Lung (tissue), 12 donors: Measurements from ENCODE around the gene CNIH3. TPM values are rescaled to one million over a fixed set of nuclear protein-coding genes. Genes with fewer than 3 reads are reported as not detected.
A peak's percentile ranks its signal among the peaks of the same experiment; 100 is the strongest.

Experiments used
- ATAC-seq: fragments of 200-7000 bp; cut with Tn5 transposase; one replicate; pipeline ENCODE4 v1.9.1; 2020; ENCODE audit warnings: moderate number of reproducible peaks; ENCODE audit not compliant: insufficient read depth, low FRiP score
- DNase-seq, 3 donors: peaks; one replicate each; pipeline ENCODE4 v3.0.0-alpha.2; 2013 to 2017
- H3K27ac ChIP-seq, 2 donors: one replicate each; pipeline ENCODE4 v1.5.1; 2013; ENCODE audit warnings: mild to moderate bottlenecking in 2 of 2, moderate library complexity in 2 of 2, control low read depth in 1 of 2, inconsistent platforms in 1 of 2, low read depth in 1 of 2, low read length in 1 of 2
- H3K27me3 ChIP-seq, 3 donors: one replicate each; pipeline ENCODE4 v1.5.1; 2013; ENCODE audit warnings: low read length in 2 of 3; ENCODE audit not compliant: control insufficient read depth in 3 of 3, insufficient read depth in 3 of 3
- H3K36me3 ChIP-seq, 4 donors: one replicate each; pipeline ENCODE4 v1.5.1; 2013; ENCODE audit warnings: low read length in 4 of 4, mild to moderate bottlenecking in 1 of 4, moderate library complexity in 1 of 4; ENCODE audit not compliant: control insufficient read depth in 4 of 4, insufficient read depth in 4 of 4
- H3K4me1 ChIP-seq, 5 donors: one replicate each; pipeline ENCODE4 v1.5.1; 2013; ENCODE audit warnings: low read length in 5 of 5, mild to moderate bottlenecking in 2 of 5, moderate library complexity in 1 of 5; ENCODE audit not compliant: control insufficient read depth in 5 of 5, insufficient read depth in 5 of 5
- H3K4me3 ChIP-seq: one replicate; pipeline ENCODE4 v1.5.1; 2013; ENCODE audit warnings: mild to moderate bottlenecking, control low read depth, moderate library complexity
- H3K9ac ChIP-seq, 2 donors: one replicate each; pipeline ENCODE4 v1.5.1; 2013; ENCODE audit warnings: low read length in 2 of 2, control low read depth in 1 of 2; ENCODE audit not compliant: insufficient read depth in 1 of 2
- H3K9me3 ChIP-seq, 4 donors: one replicate each; pipeline ENCODE4 v1.5.1; 2013; ENCODE audit warnings: low read length in 3 of 4, mild to moderate bottlenecking in 1 of 4, moderate library complexity in 1 of 4; ENCODE audit not compliant: control insufficient read depth in 4 of 4, insufficient read depth in 3 of 4
- CTCF ChIP-seq: IDR thresholded peaks from 2 replicates; pipeline ENCODE4 v1.5.1; 2012; ENCODE audit warnings: mild to moderate bottlenecking; ENCODE audit errors: control extremely low read depth, extremely low read depth
- WGBS, 2 donors: extraction: QIAGEN DNeasy Blood & Tissue Kit; methylation state at CpG; one replicate each; pipeline ENCODE4 v1.1.7; 2013; 5-methylcytosine and 5-hydroxymethylcytosine counted together
- polyA plus RNA-seq, 2 donors: library from polyadenylated mRNA; stranded (reverse); fragments of 200-250 nt; gene quantifications; one replicate each; pipeline ENCODE4 v1.2.1, GENCODE V29; 2013
- total RNA-seq, 2 donors: library from RNA; depleted of rRNA in 1 of 2; stranded (reverse); fragments of >200 nt in 1 of 2; gene quantifications; one replicate each; pipeline ENCODE4 v1.2.1, GENCODE V29; 2014 to 2021
- donor health status: control.
- donor health status: control.
- donor health status: Bipolar disorder and iron deficiency.
- donor health status: healthy.
- donor health status: DM: yes; HTN: yes; CAD: no.

The CNIH3 gene
- total and polyA plus RNA-seq, 4 donors, result 0.70 to 5.2 (median 2.9) TPM

GRCh38 chr1:224673141-224673540 lies 57.0 kb downstream of the CNIH3 start:
- H3K27me3 ChIP-seq, result no peaks in the 10 kb centered on the region
- no peak for TF ChIP-seq CTCF
- H3K4me3 ChIP-seq, result no peak overlapping the region
- H3K9me3 ChIP-seq, result peaks cover 0 to 2% (median 0%) of the 10 kb centered on the region in 4 donors
- ATAC-seq, result no peak
- DNase-seq, result peak in 2 of 3 donors; percentile 21 to 38
- H3K27ac ChIP-seq, result no peak overlapping the region
- 63 to 85% methylated on average over 4 of the region's 4 CpGs for WGBS, 2 donors
- H3K4me1 ChIP-seq, result peaks cover 0 to 11% (median 6%) of the 10 kb centered on the region in 5 donors
- no peak overlapping the region for H3K9ac ChIP-seq
- H3K36me3 ChIP-seq, result no peaks in the 10 kb centered on the region

- H3K27me3 ChIP-seq, result no peaks in the 10 kb centered on the region
- peaks cover 0 to 6% (median 3%) of the 10 kb centered on the region in 5 donors for H3K4me1 ChIP-seq
- no peak overlapping the region for H3K4me3 ChIP-seq
- H3K9ac ChIP-seq, result no peak overlapping the region
- 85 to 92% methylated on average over 2 of the region's 2 CpGs for WGBS, 2 donors
- H3K36me3 ChIP-seq, result no peaks in the 10 kb centered on the region
- no peak for TF ChIP-seq CTCF
- no peak for DNase-seq
- H3K27ac ChIP-seq, result no peak overlapping the region
- no peaks in the 10 kb centered on the region for H3K9me3 ChIP-seq
- no peak for ATAC-seq
Measured at GRCh38 chr1:224675590-224675989, 59.5 kb downstream of the CNIH3 start.

- Histone ChIP-seq H3K27me3 (no peaks in the 10 kb centered on the region), H3K4me1 (peaks cover 0 to 6% (median 3%) of the 10 kb centered on the region in 5 donors), H3K4me3 (no peak overlapping the region), H3K36me3 (no peaks in the 10 kb centered on the region), H3K9me3 (no peaks in the 10 kb centered on the region), H3K27ac (no peak overlapping the region), H3K9ac (no peak overlapping the region)
- TF ChIP-seq CTCF, result no peak
- DNase-seq, result peak in 1 of 3 donors; percentile 27
- ATAC-seq, result no peak
- WGBS, 2 donors, result 71 to 82% methylated on average over 5 of the region's 5 CpGs
Measured at GRCh38 chr1:224676551-224676950, 60.4 kb downstream of the CNIH3 start.

GRCh38 chr1:224678168-224678567 lies 62.1 kb downstream of the CNIH3 start:
- Histone ChIP-seq H3K27me3 (no peaks in the 10 kb centered on the region), H3K27ac (no peak overlapping the region), H3K9me3 (no peaks in the 10 kb centered on the region), H3K4me1 (peaks cover 0 to 2% (median 1%) of the 10 kb centered on the region in 5 donors), H3K36me3 (no peaks in the 10 kb centered on the region), H3K4me3 (no peak overlapping the region), H3K9ac (no peak overlapping the region)
- DNase-seq (no peak), ATAC-seq (no peak)
- 86 to 93% methylated on average over 4 of the region's 4 CpGs for WGBS, 2 donors
- TF ChIP-seq CTCF, result no peak
